GM18498 (cell line): ENCODE data around the gene INPP5B.
A peak's percentile ranks its signal among the peaks of the same experiment; 100 is the strongest.
"Not testable (repeated sequence)": the region's sequence is repeated elsewhere in the genome, so short reads cannot be mapped to it uniquely, and the experiment has no call there.

Experiments
- ATAC-seq: cut with Tn5 transposase; IDR thresholded peaks from one replicate; pipeline ENCODE4 v1.9.1; 2021; ENCODE audit warnings: mild to moderate bottlenecking, moderate library complexity; ENCODE audit not compliant: unreplicated experiment

The INPP5B gene

DNA sequence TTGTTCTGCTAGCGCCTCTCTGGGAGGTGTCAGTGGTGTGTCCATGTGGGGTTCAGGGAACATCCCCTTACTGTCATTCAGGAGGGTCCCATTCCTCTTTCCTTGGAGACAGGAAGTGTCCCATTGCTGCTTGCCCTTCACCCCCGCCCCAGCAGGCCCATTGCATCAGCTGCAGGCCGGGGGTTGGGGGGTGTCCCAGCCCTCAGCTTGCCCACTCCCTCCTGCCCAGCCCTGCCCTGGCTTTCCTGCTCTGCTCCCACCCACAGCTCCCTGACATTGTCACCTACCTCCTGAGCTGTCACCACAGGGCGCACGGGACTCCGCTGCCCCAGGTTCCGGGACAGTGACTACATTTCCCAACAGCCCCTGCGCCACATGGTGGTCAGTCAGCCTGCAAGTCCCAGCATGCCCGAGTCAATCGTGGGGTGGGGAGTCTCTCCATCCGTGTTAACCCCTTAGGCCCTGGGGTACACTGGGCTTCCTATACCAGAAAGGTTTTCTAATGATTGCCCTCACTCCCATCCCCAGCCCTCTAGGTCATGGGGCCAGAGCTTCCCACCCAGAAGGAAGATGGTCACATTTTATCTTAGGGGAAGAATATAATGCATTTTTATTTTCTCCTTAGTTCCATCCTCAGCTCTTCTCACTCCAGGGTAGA, at the start of gene INPP5B:
TSS of gene INPP5B (minus strand) at position 351 of the 658 bp plus-strand sequence. CDS start 745 bp downstream, outside the sequence.
- ATAC-seq: peak; percentile 86

GRCh38 chr1:37995751-37996345, 49.0 kb upstream of the INPP5B start:
- ATAC-seq: no peak

DNA sequence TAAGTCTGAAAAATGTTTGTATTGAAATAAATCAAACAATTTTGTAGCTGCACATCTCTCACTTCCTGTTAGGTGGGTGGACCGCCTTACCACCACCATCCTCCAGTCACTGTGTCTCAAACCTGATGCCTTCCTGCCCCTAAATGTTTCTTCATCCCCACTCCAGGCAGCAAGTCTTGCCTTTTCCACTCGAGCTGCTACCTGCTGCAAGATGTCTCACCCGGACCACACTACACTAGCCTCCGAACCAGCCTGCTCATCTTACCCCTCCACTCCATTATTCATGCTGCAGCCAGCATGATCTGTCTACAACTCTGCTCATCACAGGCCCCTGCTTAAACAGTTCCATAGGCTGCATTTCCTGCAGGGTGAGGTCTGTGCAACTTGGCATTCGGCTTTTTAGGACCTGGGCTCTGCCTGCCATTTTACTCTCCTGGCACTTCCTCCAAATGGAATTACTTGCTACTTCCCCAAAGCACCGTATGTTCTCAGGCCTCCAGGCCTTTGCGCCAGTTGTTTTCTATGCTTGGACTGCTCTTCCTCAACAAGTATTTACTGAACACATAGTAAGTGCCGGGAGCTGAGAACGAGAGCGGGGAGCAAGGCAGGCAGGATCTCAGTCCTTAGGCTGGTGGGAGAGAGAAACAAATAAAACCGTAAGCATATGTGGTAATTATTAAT, 48.2 kb upstream of the INPP5B start:
- ATAC-seq: no peak

DNA sequence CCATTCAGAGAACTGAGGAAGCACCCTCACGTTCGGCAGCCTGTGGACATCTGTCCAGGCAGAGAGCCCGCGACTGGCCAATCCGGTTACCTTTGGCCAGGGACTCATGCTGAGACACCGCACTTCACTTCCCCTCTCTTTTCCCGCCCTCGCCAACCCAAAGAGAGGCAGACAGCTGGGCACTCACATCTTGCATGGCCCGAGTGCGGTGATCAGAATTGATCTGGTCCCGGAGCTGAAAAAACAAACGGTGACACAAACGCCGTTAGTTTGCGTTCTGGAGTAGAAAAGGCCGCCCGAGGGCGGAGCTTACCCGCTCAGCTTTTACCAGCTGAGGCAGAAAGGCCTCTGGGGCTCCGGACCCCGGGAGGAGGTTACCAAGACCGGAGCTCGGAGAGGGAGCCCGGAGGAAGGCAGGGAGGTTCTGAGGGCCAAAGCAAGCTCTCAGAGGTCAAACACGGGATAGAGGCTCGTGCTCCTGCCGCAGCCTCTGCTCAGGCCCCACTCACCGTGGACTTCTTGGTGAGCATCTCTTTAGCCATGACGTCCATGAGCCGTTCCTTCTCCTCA, 42.6 kb upstream of the INPP5B start:
- ATAC-seq: peak; percentile 37

DNA sequence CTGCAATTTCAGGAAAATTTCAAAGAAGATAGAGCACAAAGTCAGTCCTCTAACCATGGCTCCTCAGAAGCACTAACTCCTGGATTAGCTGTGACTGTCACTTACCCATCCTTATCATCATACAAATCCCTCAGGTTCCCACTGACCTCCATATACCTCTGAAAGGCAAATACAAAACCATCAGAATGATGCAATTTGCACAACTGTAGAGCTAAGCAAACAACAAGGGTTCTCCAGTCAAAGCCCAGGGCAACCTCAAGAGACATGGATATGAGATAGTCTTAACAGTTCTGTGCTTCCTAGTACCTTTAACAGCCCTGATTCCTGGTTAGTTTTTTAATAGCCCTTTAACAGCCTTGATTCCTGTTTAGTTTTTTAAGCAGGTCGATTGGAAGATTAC, 40.8 kb upstream of the INPP5B start:
- ATAC-seq: no peak

DNA sequence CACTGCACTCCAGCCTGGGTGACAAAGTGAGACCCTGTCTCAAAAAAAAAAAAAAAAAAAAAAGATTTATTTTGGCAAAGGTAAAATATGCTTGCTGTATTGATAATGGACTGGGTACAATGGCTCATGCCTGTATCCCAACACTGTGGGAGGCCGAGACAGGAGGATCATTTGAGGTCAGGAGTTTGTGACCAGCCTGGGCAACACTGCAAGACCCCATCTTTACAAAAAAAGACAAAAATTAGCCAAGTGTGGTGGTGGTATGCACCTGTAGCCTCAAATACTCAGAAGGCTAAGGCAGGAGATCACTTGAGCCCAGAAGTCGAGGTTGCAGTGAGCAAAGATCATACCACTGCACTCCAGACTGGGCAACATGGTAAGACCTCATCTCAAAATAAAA, 36.7 kb upstream of the INPP5B start:
- no peak for ATAC-seq

DNA sequence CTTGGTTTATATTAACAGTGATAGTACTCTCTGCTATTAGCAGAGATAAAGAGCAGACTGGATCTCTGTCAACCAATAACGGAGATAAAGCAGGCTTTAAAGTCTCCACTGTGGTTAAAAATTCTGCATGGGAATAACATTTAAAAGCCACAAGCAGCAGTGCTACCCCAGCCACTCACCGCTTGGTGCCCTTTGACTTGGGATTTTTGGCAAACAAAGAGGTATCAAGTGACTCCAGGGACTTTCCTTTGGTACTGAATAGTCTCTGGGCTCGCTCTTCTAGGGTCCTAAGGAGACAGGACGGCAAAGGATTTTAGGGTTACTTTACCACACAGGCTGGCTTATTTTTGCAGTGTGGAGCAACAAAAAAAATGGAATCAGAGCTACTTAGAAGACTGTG, 31.7 kb upstream of the INPP5B start:
- no peak for ATAC-seq

DNA sequence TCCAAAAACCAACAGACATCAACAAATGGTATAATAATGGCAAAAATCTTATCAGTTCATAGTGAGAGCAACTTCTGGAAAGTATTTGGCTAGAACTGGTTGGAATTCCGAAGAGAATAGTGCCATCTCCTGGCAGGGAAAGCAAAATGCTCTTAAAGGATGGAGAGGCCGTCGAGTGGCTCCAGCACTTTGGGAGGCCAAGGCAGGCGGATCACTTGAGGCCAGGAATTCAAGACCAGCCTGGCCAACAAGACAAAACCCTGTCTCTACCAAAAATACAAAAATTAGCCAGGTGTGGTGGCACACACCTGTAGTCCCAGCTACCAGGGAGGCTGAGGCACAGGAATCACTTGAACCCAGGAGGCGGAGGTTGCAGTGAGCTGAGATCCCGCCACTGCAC, 28.2 kb upstream of the INPP5B start:
- not testable (repeated sequence) for ATAC-seq

GRCh38 chr1:37974567-37974966, 27.7 kb upstream of the INPP5B start:
- ATAC-seq: no peak

DNA sequence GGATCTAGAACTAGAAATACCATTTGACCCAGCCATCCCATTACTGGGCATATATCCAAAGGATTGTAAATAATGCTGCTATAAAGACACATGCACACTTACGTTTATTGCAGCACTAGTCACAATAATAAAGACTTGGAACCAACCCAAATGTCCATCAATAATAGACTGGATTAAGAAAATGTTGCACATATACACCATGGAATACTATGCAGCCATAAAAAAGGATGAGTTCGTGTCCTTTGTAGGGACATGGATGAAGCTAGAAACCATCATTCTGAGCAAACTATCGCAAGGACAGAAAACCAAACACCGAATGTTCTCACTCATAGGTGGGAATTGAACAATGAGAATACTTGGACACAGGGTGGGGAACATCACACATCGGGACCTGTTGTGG, 26.8 kb upstream of the INPP5B start:
- ATAC-seq: not testable (repeated sequence)

DNA sequence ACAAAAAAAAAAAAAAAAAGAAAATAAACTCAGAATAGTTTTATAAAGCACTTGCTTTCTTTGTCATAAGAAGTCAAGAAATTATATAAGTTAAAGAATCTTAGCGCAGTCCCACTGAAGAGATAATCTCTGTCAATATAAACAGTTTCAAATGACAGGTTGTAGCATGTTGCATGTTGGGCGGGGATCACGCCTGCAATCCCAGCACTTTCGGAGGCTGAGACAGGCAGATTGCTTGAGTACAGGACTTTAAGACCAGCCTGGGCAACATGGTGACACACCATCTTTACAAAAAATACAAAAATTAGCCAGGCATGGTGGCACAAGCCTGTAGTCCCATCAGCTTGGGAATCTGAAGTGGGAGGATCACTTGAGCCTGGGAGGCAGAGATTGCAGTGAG, 18.4 kb upstream of the INPP5B start:
- no peak for ATAC-seq

- not testable (repeated sequence) for ATAC-seq
Observed at GRCh38 chr1:37964106-37964505, 17.3 kb upstream of the INPP5B start.

DNA sequence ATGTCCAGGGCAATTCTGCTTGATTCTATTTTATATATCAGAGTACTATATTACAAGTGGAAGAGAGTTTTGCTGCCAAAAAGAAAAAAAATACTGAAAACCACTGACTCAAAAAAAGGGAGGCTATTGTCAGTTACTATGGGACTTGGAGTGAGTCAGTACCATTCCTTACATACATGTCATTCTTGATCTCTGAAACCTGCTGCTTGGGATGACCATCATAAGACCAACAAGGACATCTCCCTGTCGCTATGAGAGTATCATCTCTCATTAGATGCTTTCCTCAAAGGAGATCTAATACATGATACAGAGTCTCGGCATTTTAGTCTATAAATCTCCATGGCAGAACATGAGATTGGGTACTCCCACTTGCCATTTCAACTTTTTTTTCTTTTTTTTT, 11.8 kb upstream of the INPP5B start:
- no peak for ATAC-seq

DNA sequence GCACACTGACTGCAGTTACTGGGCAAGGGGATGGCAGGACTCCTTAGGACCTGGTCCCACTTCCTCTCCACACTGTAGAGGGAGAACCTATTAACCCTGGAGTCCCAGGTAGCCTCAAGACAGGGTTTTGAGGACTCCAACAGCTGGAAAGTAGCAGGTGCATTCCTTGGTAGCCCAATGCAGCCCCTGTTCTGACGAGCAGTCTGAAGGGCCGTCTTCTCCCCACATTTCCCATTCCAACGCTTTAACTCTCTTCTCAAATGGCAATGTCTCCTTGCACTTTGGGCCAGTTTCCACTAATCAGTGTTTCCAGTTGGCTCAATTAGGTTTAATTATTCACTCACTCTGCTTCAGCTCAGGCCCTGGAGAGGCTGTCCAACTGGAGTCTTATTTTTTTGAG, 8.8 kb upstream of the INPP5B start:
- ATAC-seq: no peak

DNA sequence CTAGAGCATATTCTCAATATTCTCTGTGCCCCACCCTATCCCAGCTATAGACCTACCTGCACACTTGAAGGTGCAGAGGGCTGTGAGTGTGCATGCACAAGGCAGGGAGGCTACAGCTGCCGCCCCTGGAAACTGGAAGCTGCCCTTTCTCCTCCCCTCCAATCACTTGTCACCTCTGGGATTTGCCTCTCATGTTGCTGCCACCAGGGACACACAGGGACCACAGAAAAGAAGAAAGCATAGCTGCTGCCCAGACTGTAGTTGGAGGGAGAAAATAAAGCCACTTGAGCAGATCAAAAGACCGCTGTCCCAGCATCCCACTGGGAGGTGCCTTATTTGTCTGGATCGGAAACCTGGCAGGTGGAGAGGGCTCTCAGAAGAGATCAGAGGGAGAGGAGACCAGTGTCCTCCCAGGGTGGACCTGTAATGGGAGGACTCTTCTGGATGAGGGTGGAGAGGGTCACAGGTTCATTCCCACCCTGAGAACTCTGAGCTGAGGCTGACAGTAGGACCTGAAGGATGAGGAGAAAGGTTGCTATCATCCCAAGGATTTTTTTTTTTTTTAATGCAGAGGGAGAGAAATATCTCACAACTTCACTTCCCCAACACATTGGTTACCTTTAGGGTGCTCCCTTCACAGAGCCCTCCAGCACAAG, 7.6 kb upstream of the INPP5B start:
- no peak for ATAC-seq

GRCh38 chr1:37952738-37953137, 5.9 kb upstream of the INPP5B start:
- ATAC-seq: no peak

DNA sequence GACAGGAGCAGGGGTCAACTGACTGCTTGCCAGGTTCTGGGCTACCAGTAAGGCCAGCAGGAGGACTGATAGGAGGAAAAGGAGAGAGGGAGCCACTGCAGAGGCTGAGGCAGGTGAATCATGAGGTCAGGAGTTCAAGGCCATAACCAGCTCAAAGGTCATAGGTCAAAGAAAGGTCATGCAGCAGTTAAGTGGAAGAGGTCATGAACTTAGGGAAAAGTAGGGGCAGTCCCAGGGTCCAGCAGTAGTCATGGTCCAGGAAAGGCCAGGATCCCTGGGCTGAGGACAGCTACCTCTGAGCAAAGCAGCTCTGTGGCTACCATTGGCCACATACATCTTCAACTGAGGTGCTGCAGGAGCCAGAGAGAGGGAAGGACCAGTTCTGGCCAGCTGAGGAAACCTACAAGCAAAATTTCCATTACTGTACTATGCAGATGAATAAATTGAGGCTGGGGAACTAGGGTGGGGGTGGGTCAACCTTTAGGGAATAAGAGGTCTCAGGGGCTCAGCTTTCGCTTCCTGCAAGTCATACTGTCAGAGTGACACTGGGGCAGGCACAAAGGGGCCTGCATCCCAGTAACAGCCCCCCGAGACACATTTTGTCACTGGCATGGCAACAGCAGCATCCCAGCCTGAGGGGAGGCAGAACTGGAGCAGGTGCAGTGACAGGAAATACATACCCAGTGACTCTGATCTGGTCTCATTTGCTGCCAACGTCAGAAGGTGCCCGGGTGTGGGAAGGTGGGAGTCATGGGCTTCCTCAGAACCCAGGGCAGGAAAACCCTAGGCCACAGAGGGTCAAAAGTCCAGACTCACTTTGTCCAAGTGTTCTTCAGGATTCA, 5.2 kb upstream of the INPP5B start:
- ATAC-seq: no peak

GRCh38 chr1:37951041-37951782, 4.4 kb upstream of the INPP5B start:
- ATAC-seq: no peak

GRCh38 chr1:37949524-37950152, 2.8 kb upstream of the INPP5B start:
- ATAC-seq: no peak
